ENCODE results near the gene APOBEC3F.

GRCh38 chr22:39027717-39028116 lies 12.9 kb upstream of the APOBEC3F start:
- no peak for TF ChIP-seq CTCF (IDR thresholded peaks at IDR 0.05 in 4 of 5, conservative IDR thresholded peaks at IDR 0.05 in 1 of 5)
- TF ChIP-seq POLR2A (IDR thresholded peaks at IDR 0.05): no peak
